GM12873 (cell line): Measurements from ENCODE around the gene NPC2.

Source experiments
- TF ChIP-seq, protein P1 (sequence below): IDR thresholded peaks from 2 replicates; pipeline ENCODE4 v1.5.1; 2012; ENCODE audit warnings: low read depth, mild to moderate bottlenecking, moderate library complexity, low read length, control low read depth; ENCODE audit not compliant: insufficient read depth; ENCODE audit errors: missing control alignments

Gene NPC2

DNA sequence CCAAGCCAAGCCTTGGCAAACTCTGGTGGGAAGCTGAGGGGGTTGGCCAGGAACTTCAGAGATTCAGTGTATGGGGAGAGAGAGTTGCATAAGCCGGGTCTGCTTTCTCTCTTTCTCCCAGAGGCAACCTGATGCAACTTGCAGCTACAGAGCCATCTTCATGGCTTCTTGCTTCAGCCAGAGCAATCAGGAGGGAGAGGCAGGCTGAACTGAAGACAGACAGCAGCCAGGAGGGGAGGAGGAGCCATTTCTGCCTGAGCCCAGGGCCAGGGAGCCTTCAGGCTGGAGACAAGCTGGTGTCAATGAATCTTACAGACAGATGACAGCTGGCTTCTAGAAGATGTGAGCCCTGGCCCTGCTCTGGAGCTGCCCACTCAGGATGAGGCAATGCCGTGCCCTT lies 18.7 kb downstream of the NPC2 start:
- TF ChIP-seq, protein P1, sequence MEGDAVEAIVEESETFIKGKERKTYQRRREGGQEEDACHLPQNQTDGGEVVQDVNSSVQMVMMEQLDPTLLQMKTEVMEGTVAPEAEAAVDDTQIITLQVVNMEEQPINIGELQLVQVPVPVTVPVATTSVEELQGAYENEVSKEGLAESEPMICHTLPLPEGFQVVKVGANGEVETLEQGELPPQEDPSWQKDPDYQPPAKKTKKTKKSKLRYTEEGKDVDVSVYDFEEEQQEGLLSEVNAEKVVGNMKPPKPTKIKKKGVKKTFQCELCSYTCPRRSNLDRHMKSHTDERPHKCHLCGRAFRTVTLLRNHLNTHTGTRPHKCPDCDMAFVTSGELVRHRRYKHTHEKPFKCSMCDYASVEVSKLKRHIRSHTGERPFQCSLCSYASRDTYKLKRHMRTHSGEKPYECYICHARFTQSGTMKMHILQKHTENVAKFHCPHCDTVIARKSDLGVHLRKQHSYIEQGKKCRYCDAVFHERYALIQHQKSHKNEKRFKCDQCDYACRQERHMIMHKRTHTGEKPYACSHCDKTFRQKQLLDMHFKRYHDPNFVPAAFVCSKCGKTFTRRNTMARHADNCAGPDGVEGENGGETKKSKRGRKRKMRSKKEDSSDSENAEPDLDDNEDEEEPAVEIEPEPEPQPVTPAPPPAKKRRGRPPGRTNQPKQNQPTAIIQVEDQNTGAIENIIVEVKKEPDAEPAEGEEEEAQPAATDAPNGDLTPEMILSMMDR = no peak

DNA sequence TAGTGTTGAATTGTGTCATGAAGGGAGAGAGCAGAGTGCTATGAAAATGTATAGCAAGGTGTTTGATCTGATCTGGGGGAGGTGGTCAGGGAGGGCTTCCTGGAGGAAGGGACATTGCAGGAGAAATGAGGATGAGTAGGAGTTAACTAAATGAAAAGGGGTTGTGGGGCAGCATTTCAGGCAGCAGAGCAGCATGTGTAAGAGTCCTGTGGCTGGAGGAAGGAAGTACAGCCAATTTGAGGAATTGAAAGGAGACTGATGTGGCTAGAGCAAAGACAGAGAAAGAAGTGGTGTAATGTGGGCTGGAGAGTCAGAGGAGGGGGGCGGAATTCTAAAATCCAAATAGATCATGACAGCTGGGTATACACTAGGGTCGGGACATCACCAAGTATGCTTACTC lies 20.5 kb downstream of the NPC2 start:
- TF ChIP-seq, protein P1 = no peak

DNA sequence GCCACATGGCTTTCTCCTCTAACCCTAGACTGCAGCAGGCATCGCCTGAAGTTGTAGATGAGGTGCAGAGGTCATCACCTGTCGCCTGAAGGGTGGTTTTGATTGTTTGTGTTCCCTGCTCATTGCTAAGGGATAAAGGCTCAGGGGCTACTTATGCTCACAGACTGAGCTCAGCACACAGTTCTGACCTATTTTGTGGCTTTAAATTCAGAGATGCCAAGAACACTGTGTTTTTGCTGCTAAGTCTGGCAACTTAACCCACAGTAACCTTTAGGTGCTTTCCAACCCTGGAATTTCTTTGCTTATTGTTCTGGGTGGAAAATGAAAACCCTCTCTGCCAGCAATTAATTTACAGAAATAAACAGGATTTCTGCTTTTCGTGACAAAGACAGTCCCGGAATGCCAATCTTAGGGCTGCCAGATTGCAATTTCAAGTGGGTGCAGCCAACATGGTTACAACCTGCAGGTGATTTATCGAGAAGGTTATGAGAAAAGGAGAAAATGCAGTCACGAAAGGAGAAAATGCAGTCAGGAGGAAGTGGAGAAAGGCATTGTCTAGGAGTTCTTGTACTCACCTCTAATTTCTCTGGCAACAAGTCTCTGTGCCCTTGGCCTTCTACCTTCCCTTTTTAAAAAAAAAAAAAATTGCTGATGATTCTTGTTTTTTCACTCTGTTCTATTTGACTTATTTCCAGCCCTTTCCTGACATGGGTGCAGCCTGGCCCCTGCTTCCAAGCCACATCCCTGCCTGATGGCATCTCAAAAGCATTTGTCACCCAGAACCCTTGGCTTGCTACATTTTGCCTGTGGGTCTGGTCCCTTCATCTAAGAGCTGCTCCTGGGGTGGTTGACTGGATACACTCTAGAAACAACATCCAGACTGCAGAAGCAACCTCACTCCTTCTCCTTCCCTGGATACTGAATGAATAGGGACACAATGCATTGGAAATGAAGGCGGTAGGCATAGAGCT lies 23.3 kb downstream of the NPC2 start:
- TF ChIP-seq, protein P1 = no peak

DNA sequence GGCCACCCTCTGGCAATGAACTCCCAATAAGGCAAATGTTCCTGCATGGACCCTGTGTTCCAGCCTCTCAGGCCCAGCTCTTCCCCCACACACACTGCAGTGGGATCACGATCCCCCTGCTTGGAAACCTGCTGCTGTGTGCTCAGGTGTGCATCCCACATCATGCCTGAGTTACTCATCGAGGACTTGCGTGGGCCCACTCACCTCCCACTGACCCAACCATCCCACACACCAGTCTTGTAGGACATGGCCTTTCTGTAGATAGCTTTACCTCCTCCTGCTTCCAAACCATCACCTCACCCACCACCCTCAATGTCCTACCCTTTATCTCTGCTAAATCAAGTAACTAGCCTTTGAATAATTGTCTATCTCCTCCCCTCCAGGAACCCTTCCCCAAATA lies 24.6 kb downstream of the NPC2 start:
- TF ChIP-seq, protein P1 = no peak

DNA sequence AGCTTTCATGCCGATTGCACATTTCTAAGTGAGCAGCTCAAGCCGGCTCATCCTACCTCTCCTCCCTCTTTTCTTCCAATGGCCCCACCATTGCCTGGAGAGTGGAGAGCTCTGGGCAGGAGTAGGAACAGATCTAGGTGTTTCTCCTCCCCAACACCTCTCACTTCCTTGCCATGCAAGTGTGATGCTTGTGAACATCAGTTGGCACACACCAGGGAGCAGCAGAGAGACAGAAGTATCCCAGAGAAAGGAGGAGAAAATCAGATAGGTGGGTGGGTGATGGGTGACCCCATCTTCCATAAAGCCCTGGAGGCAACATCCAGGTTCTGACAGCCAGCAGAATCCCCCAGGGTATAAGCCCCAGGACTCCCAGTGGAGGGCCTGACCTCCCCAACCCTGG lies 27.8 kb downstream of the NPC2 start:
- TF ChIP-seq, protein P1 = no peak

DNA sequence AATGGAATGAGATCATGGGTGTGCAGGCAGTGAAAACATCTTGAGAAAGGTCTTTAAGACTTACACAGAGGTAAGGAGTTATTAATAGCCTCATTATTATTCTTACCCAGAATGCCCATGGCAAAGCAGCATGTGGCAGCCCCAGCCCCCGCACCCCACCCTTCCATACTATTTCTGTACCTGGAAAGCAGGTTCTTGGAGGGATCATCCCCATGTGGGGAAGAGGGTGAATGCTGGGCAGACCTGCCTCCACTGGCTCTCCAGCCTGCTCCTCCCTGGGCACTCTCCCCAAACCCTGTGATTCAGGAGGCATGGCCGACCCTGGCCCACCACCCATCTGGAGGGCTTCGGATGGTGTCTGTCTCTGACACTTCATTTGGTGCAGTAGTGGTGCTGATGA lies 28.3 kb downstream of the NPC2 start:
- TF ChIP-seq, protein P1 = no peak

DNA sequence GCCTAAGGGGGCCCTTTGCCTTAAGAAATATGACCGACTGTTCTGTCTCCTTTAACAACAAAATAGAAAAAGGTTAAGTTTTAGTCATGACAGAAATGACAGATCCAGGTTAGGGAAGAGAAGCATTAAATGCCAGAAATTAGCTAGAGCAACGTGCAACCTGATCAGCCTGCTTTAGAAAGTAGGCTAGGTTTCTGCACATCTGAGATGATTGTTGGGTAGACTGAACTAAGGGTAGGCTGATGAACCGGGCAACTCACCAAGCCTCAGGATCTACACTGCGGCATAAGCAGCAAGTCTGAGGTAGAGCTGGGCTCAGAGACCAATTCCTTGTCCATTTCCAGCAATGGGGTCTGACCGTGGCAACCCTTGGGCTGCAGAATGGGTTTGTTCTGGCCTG lies 29.4 kb downstream of the NPC2 start:
- TF ChIP-seq, protein P1 = no peak
